ENCODE data around the gene ST3GAL4. TPM values are rescaled to one million over a fixed set of nuclear protein-coding genes. Genes with fewer than 3 reads are reported as not detected.

The ST3GAL4 gene
- total RNA-seq, 1 donor from 2014 or later, result 26.2 TPM

DNA sequence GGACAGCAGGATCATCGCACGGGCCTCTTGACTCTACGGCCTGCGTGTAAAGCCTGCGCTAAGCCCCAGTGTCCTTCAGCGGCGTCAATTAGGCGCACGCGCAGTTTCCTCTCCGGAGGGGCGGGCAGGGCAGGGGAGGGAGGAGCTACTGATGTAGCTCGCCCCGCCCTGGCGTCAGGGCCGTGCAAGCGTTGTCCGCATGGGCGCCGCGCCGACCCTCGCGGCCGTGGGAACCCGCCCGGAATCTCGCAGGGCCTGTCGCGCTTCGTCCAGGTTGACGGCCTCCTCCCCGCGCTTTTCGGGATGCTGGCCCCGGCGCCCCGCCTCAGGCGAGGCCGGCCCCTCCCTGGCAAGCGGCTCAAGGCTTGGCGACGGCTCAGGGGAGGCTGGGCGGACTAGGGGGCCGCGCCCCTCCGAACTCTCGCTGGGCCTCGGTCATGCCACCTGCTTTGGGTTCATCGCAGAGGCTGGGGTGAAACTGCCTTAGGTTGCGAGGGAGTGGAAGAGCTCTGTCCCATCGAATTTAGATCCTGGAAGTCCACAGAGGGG is 61.1 kb downstream of the ST3GAL4 start:
- Histone ChIP-seq H3K9me3 (no peaks in the 10 kb centered on the region), H3K36me3 (peaks cover 9% of the 10 kb centered on the region), H3K27me3 (ENCODE audit: low read depth) (no peaks in the 10 kb centered on the region), H3K27ac (peak overlapping the region; percentile 85), H3K4me1 (peaks cover 48% of the 10 kb centered on the region), H3K4me3 (peak overlapping the region; percentile 58)
- intact Hi-C loops (cut with DNase I), result no loop called here
- peak; percentile 92 for DNase-seq
- TF ChIP-seq, protein P1, sequence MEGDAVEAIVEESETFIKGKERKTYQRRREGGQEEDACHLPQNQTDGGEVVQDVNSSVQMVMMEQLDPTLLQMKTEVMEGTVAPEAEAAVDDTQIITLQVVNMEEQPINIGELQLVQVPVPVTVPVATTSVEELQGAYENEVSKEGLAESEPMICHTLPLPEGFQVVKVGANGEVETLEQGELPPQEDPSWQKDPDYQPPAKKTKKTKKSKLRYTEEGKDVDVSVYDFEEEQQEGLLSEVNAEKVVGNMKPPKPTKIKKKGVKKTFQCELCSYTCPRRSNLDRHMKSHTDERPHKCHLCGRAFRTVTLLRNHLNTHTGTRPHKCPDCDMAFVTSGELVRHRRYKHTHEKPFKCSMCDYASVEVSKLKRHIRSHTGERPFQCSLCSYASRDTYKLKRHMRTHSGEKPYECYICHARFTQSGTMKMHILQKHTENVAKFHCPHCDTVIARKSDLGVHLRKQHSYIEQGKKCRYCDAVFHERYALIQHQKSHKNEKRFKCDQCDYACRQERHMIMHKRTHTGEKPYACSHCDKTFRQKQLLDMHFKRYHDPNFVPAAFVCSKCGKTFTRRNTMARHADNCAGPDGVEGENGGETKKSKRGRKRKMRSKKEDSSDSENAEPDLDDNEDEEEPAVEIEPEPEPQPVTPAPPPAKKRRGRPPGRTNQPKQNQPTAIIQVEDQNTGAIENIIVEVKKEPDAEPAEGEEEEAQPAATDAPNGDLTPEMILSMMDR (IDR thresholded peaks at IDR 0.05), result no peak
- ATAC-seq, result peak; percentile 92 to 95

DNA sequence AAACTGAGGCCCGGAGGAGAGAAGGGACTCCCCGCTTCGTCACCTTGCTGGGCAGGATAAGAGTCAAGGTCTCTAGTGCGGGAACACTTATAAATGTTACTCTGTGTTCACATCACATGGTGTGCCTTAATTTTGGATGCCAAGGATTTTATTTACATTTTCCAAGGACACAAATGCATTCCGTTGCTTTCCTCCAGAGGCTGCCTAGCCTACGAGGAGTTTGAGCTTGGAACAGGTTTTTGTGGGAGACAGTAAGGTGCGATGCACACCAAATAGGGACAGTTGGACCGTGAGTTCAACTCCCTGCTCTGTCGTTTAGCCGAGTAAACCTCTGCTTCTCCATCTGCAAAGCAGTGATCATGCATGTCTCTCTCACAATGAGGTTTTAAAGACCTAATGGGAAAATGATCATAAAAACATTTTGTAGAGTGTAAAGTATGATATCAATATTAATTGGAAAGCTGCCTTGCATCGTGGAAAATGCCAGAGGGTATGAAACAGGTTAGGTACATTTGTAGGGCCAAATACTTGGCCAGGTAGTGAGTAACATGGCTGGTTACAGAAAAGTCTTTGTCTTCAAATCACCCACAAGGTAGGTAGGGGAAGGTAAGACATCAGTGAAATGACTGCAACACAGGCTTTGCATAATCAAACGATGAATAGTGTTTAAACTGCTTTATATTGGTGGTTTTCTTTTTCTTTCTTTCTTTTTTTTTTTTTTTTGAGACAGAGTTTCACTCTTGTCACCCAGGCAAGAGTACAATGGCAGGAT is 61.8 kb downstream of the ST3GAL4 start:
- Histone ChIP-seq H3K4me3 (peak overlapping the region; percentile 58), H3K36me3 (peaks cover 9% of the 10 kb centered on the region), H3K9me3 (no peaks in the 10 kb centered on the region), H3K4me1 (peaks cover 52% of the 10 kb centered on the region), H3K27ac (peak overlapping the region; percentile 85), H3K27me3 (ENCODE audit: low read depth) (no peaks in the 10 kb centered on the region)
- peak in 1 of 2 donors; percentile 1 for ATAC-seq
- DNase-seq, result no peak
- intact Hi-C loops (cut with DNase I), result no loop called here
- TF ChIP-seq, protein P1 (IDR thresholded peaks at IDR 0.05), result no peak

DNA sequence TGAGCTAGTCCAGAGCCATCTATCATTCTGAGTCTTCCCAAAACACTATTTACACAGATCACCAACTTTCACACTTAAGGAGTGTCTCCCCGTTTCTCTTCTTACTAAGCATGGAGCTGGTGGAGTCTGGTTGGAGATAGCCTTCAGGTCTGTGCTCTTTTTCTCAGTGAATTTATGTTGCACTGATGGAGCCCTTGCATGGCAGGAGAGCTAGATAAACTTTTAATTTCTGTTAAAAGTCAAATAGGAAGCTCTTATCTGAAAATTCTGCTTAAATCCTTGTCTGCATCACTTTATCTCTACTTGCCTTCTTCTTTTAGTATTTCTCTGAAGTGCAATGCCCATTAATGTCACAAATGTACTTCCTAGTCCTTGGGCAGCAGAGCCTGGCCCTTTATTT is 63.4 kb downstream of the ST3GAL4 start:
- peaks cover 51% of the 10 kb centered on the region for H3K4me1 ChIP-seq
- intact Hi-C loops (cut with DNase I), result no loop called here
- TF ChIP-seq, protein P1 (IDR thresholded peaks at IDR 0.05), result no peak

DNA sequence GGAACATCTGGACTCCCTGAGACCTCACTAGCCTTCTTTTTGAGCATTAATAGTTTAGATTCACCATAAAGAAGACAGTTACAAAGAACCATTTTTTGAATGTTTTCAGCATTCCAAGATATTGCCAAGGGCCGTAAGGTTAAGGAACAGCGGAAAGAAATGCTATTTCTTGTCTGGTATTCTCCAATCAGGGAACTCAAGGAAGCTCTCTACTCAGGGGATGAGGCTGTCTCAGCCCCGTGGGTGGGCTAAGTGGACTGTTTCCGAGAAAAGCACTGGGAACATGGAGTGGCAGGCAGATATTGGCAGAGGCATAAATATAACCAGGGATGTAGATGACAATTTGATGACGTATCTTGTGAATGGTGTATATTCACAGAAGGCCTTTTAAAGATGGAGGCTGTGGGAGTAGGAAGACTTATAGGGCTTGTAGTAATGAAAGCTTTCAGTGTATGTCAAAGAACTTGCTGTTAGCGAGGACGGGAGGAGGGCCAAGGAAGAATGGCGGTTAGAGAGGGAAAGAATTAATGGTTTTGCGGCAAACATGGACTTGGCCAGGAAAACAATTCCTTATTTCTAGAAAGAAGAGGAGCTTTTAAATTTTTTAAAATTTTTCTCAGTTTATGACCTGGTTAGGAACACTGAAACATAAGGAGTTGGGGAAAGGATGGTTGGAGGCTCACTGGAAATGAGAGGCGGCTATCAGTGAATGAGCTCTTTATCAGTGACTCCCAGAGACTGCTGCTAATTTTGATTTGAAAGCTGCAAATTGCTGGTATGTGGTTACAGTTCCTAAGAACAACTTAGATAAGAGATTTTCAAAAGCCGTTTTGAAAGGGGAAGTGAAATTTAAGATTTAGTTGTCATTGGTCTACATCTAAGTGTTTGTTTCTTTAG is 64.6 kb downstream of the ST3GAL4 start:
- ATAC-seq, result no peak
- Histone ChIP-seq H3K4me1 (peaks cover 39% of the 10 kb centered on the region), H3K27me3 (ENCODE audit: low read depth) (no peaks in the 10 kb centered on the region), H3K27ac (peak overlapping the region; percentile 69), H3K36me3 (no peaks in the 10 kb centered on the region), H3K4me3 (no peak overlapping the region), H3K9me3 (no peaks in the 10 kb centered on the region)
- TF ChIP-seq, protein P1 (IDR thresholded peaks at IDR 0.05), result no peak
- peak; percentile 40 for DNase-seq
- intact Hi-C loops (cut with DNase I), result no loop called here

More for the DNA sequence above, 63.4 kb downstream of the ST3GAL4 start:
- Histone ChIP-seq H3K27me3 (ENCODE audit: low read depth) (no peaks in the 10 kb centered on the region), H3K27ac (peak overlapping the region; percentile 26), H3K4me3 (no peak overlapping the region), H3K36me3 (peaks cover under 1% of the 10 kb centered on the region), H3K9me3 (no peaks in the 10 kb centered on the region)
- no peak for DNase-seq
- no peak for ATAC-seq

DNA sequence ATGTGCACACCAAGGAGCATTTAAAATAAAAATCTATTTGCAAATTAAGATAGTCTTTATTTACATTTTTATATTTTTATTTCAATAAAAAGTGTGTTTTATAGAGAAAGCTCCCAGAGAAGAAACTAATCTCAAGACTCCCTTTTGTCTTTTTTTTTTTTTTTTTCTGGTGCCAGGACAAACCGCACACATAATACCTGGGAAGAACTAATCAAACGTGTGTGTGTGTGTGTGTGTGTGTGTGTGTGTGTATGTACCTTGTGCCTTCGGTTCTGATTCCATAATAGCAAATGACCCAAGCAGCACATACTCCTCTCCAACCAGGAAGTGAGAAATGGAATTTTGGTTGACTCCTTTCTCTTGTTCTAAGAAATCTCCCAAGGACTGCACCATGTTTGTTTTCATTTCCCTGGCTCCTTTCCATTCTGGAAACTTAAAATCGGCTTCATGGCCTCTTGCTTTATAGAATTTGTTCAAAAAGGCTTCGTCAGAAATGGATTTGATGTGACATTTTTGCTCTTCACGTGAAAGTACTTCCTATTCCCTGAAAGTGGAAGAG is 65.3 kb downstream of the ST3GAL4 start:
- H3K4me1 ChIP-seq, result peaks cover 33% of the 10 kb centered on the region
- intact Hi-C loops (cut with DNase I), result no loop called here
- TF ChIP-seq, protein P1 (IDR thresholded peaks at IDR 0.05), result no peak
- H3K36me3 ChIP-seq, result no peaks in the 10 kb centered on the region
- ATAC-seq (no peak), DNase-seq (no peak)
- H3K9me3 ChIP-seq, result no peaks in the 10 kb centered on the region
- H3K4me3 ChIP-seq, result no peak overlapping the region
- H3K27ac ChIP-seq, result peak overlapping the region; percentile 72
- no peaks in the 10 kb centered on the region for H3K27me3 ChIP-seq (ENCODE audit: low read depth)
